ENCODE results near the gene IQSEC1.

Gene IQSEC1

GRCh38 chr3:13014755-13015285 is 58.4 kb downstream of the IQSEC1 start:
- no peaks in the 10 kb centered on the region for H3K27me3 Mint-ChIP-seq (ENCODE audit: low read depth)
- DNase-seq (ENCODE audit: low spot score): no peak
- peak overlapping the region; percentile 83 for H3K4me3 Mint-ChIP-seq
- no peaks in the 10 kb centered on the region for H3K9me3 Mint-ChIP-seq
- peak overlapping the region; percentile 99 for H3K27ac Mint-ChIP-seq
- peaks cover 21% of the 10 kb centered on the region for H3K36me3 Mint-ChIP-seq (ENCODE audit: low read depth)
- H3K4me1 Mint-ChIP-seq (ENCODE audit: low read depth): peaks cover 60% of the 10 kb centered on the region

DNA sequence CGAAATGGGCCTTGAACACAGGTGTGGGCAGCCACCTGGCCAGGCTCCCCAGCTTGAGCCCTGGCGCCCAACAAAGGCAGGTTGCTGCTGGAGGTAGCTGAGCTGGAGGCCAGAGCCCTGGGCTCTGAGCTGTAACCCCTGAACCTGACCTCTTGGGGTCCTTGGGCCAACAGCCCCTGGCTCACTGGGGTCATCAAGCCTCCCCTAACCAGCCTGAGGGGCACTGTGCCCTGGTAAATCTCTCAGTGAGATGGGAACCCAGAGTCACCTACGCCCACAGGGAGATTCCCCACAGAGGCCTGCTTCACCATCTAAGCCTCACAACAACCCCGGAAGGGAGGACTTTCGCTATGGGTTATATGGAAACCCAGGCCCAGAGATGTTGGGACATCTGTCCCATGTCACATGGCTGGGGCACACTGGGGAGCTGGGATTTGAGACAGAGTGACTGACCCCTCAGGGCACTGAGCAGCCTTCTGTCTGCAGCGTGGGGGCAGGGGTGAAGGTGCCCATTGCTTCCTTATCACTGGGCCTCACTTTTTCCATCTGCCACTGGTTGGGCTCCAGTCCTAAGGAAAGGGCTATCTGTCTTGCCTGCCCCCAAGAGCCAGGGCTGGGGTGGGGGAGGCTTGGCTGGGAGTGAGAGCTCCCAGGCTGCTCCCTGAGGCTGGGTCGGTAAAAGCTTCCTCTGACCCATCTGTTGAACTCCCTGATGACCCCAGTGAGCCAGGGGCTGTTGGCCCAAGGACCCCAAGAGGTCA is 59.1 kb downstream of the IQSEC1 start:
- H3K9me3 Mint-ChIP-seq: no peaks in the 10 kb centered on the region
- peak overlapping the region; percentile 83 for H3K4me3 Mint-ChIP-seq
- H3K36me3 Mint-ChIP-seq (ENCODE audit: low read depth): peaks cover 27% of the 10 kb centered on the region
- H3K27me3 Mint-ChIP-seq (ENCODE audit: low read depth): no peaks in the 10 kb centered on the region
- DNase-seq (ENCODE audit: low spot score): peak; percentile 52
- peaks cover 67% of the 10 kb centered on the region for H3K4me1 Mint-ChIP-seq (ENCODE audit: low read depth)
- peak overlapping the region; percentile 99 for H3K27ac Mint-ChIP-seq

- peaks cover 73% of the 10 kb centered on the region for H3K4me1 Mint-ChIP-seq (ENCODE audit: low read depth)
- peaks cover 28% of the 10 kb centered on the region for H3K36me3 Mint-ChIP-seq (ENCODE audit: low read depth)
- no peak for DNase-seq (ENCODE audit: low spot score)
- peak overlapping the region; percentile 83 for H3K4me3 Mint-ChIP-seq
- no peaks in the 10 kb centered on the region for H3K27me3 Mint-ChIP-seq (ENCODE audit: low read depth)
- no peaks in the 10 kb centered on the region for H3K9me3 Mint-ChIP-seq
- peak overlapping the region; percentile 99 for H3K27ac Mint-ChIP-seq
Observed at GRCh38 chr3:13013566-13013965, 59.7 kb downstream of the IQSEC1 start.

GRCh38 chr3:13013151-13013561 is 60.1 kb downstream of the IQSEC1 start:
- Mint-ChIP-seq H3K36me3 (ENCODE audit: low read depth) (peaks cover 31% of the 10 kb centered on the region), H3K4me3 (peak overlapping the region; percentile 83), H3K4me1 (ENCODE audit: low read depth) (peaks cover 77% of the 10 kb centered on the region), H3K9me3 (no peaks in the 10 kb centered on the region), H3K27me3 (ENCODE audit: low read depth) (no peaks in the 10 kb centered on the region), H3K27ac (peak overlapping the region; percentile 99)
- DNase-seq (ENCODE audit: low spot score): peak; percentile 13

DNA sequence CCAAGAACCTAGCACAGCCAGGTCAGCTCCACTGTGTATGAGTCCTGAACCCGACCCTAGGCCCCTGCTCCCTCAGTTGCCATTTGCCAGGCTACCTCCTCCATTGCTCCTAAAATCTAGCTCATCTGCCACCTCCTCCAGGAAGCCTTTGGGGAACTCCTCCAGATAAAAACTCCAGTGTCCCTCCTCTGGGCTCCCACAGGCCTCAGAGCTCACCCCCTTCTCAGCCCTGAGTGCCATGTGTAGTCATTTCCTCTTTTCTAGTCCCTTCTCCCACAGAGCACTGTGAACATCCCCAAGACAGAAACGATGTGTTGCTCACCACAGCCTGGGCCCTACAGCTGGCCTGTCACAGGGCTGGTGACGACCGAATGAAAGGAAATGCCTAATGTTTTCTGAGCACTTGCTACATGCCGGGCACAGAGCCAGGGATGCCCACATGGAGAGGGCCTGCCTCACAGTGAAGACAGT is 61.0 kb downstream of the IQSEC1 start:
- peaks cover 33% of the 10 kb centered on the region for H3K36me3 Mint-ChIP-seq (ENCODE audit: low read depth)
- no peaks in the 10 kb centered on the region for H3K9me3 Mint-ChIP-seq
- H3K27ac Mint-ChIP-seq: peak overlapping the region; percentile 99
- no peaks in the 10 kb centered on the region for H3K27me3 Mint-ChIP-seq (ENCODE audit: low read depth)
- peak overlapping the region; percentile 84 for H3K4me3 Mint-ChIP-seq
- peak; percentile 68 for DNase-seq (ENCODE audit: low spot score)
- H3K4me1 Mint-ChIP-seq (ENCODE audit: low read depth): peaks cover 74% of the 10 kb centered on the region

DNA sequence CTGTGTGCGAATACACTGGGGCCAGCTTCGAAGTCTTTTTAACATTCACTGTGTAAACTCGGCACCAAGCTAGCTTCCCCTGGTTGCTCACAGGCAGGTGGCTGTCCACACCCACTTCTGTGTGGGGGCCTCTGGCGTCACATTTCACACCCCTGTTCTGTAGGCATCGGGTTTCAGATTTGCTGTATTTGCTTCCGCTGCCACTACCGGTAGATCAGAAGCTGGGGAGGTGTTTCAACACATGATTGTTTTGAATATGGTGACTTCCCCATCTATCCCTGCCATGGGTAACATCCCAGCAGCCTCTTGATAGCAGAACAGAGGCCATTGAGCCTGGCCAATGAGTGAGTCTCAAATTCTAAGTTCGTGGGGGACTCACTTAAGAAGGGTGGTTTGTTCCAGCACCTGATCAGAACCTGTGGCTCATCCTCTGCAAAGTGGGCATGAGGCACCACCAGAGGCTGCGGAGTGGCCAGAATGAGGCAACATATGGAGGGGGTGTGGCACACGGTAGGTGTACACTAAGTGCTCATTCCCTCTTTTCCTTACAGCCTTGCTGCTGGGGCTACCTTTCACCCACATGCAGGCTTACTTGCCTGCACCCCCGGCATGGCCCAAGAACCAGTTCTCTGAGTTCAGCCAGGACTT is 61.5 kb downstream of the IQSEC1 start:
- Mint-ChIP-seq H3K4me3 (peak overlapping the region; percentile 84), H3K9me3 (no peaks in the 10 kb centered on the region)
- peak; percentile 85 for DNase-seq (ENCODE audit: low spot score)

GRCh38 chr3:13010780-13011572 is 62.3 kb downstream of the IQSEC1 start:
- no peaks in the 10 kb centered on the region for H3K9me3 Mint-ChIP-seq
- no peak for DNase-seq (ENCODE audit: low spot score)
- H3K27ac Mint-ChIP-seq: peak overlapping the region; percentile 99

More for the DNA sequence above, 61.5 kb downstream of the IQSEC1 start:
- Mint-ChIP-seq H3K27me3 (ENCODE audit: low read depth) (no peaks in the 10 kb centered on the region), H3K4me1 (ENCODE audit: low read depth) (peaks cover 69% of the 10 kb centered on the region), H3K36me3 (ENCODE audit: low read depth) (peaks cover 33% of the 10 kb centered on the region), H3K27ac (peak overlapping the region; percentile 99)

GRCh38 chr3:13009946-13010315 is 63.3 kb downstream of the IQSEC1 start:
- Mint-ChIP-seq H3K4me1 (ENCODE audit: low read depth) (peaks cover 64% of the 10 kb centered on the region), H3K36me3 (ENCODE audit: low read depth) (peaks cover 35% of the 10 kb centered on the region), H3K27ac (peak overlapping the region; percentile 89), H3K4me3 (peak overlapping the region; percentile 75), H3K27me3 (ENCODE audit: low read depth) (no peaks in the 10 kb centered on the region), H3K9me3 (no peaks in the 10 kb centered on the region)
- no peak for DNase-seq (ENCODE audit: low spot score)

More at GRCh38 chr3:13010780-13011572, 62.3 kb downstream of the IQSEC1 start:
- Mint-ChIP-seq H3K36me3 (ENCODE audit: low read depth) (peaks cover 35% of the 10 kb centered on the region), H3K4me3 (peak overlapping the region; percentile 84), H3K27me3 (ENCODE audit: low read depth) (no peaks in the 10 kb centered on the region), H3K4me1 (ENCODE audit: low read depth) (peaks cover 65% of the 10 kb centered on the region)

DNA sequence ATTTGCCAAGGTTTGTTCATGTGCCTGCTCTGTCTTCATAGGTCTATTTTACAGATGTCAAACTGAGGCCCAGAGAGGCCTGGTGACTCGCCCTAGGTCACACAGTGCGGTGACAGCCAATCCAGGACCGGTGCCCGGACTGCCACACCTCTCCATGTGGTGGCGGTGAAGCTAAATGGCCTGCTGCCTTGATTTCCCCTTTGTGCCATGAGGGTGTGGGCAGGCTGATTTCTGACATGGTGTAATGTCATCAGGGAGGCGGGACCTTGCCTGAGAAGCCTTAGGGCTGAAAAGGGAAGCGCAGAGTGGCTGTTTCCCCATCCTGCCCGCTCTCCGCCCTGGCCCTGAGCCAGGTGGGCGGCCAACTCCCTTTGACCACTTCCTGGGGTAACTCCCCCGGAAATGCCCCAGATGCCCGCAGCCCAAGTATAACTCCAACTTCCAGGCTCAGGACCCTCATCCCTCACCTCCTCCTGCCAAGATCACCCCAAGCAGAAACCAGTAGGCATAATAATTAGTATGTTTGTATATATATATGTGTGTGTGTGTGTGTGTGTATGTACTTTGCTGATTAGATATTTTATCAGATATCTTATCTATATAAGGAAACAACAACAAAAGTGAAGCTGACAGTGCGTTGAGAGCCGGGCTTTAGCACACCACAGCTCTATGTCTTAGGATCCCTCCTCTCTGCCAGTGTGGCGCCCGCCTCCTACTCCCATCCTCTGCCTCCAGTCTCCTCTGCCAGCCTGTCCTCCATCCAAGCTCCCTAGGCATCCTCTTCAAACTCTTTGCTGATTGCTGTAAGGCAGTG is 63.9 kb downstream of the IQSEC1 start:
- Mint-ChIP-seq H3K36me3 (ENCODE audit: low read depth) (peaks cover 35% of the 10 kb centered on the region), H3K4me1 (ENCODE audit: low read depth) (peaks cover 61% of the 10 kb centered on the region), H3K4me3 (peak overlapping the region; percentile 75), H3K27ac (peak overlapping the region; percentile 89), H3K27me3 (ENCODE audit: low read depth) (no peaks in the 10 kb centered on the region), H3K9me3 (no peaks in the 10 kb centered on the region)
- DNase-seq (ENCODE audit: low spot score): peak; percentile 49

GRCh38 chr3:13008155-13008995 is 64.9 kb downstream of the IQSEC1 start:
- H3K4me1 Mint-ChIP-seq (ENCODE audit: low read depth): peaks cover 58% of the 10 kb centered on the region
- no peak for DNase-seq (ENCODE audit: low spot score)
- no peaks in the 10 kb centered on the region for H3K9me3 Mint-ChIP-seq
- H3K27ac Mint-ChIP-seq: peak overlapping the region; percentile 89
- no peak overlapping the region for H3K4me3 Mint-ChIP-seq
- H3K36me3 Mint-ChIP-seq (ENCODE audit: low read depth): peaks cover 36% of the 10 kb centered on the region
- no peaks in the 10 kb centered on the region for H3K27me3 Mint-ChIP-seq (ENCODE audit: low read depth)

DNA sequence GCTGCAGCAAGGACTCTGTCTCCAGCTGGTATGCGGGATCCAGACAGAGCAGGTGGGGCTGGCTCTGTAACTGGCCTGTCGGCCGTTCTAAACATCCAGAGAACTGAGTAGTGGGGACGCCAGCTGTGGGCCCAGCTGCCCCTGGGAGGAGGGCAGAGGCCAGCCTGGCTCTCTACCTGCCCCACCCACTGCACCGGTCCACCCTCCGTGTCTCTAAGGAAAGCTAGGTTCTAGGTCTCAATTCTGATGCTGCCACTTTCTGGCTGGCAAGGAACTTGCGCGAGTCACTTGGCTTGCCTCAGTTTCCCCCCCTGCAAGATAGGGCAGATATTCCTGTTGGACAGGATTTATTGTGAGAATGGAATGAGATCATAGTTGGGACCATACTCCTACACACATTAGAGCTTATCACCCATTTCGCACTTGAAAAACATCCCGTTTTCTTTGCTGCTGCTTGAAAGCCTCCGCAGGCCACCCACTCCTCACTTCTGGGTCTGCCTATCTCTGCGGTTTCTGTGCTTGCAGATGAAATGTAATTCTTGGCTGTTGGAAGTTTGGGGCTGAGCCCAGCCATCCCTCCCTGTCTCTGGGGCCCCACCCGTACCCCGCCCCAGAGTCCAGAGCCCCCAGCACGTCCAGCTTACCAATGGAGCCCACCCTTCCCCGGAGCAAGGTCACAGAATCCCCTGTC is 65.8 kb downstream of the IQSEC1 start:
- DNase-seq (ENCODE audit: low spot score): no peak
- Mint-ChIP-seq H3K4me3 (no peak overlapping the region), H3K36me3 (ENCODE audit: low read depth) (peaks cover 36% of the 10 kb centered on the region), H3K9me3 (no peaks in the 10 kb centered on the region), H3K27me3 (ENCODE audit: low read depth) (no peaks in the 10 kb centered on the region), H3K4me1 (ENCODE audit: low read depth) (peaks cover 61% of the 10 kb centered on the region), H3K27ac (no peak overlapping the region)
